GM21367 (cell line): ENCODE data around the gene NSL1.

Experiments
- ATAC-seq: cut with Tn5 transposase; IDR thresholded peaks from one replicate; pipeline ENCODE4 v1.9.1; 2021; ENCODE audit not compliant: unreplicated experiment

Gene NSL1

DNA sequence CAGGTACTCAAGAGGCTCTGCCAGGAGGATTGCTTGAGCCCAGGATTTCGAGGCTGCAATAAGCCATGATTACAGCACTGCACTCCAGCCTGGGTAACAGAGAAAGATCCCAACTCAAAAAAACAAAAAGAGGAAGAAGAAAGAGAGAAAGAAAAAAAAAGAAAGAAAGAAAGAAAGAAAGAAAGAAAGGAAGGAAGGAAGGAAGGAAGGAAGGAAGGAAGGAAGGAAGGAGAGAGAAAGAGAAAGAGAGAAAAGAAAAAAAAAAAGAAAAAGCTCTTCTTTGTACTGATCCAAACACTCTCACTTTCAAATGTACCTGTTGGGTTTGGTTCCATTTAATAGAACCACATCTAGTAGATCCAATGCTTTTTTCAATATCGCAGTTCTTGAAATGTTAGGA, 103.8 kb downstream of the NSL1 start:
- ATAC-seq, result no peak

DNA sequence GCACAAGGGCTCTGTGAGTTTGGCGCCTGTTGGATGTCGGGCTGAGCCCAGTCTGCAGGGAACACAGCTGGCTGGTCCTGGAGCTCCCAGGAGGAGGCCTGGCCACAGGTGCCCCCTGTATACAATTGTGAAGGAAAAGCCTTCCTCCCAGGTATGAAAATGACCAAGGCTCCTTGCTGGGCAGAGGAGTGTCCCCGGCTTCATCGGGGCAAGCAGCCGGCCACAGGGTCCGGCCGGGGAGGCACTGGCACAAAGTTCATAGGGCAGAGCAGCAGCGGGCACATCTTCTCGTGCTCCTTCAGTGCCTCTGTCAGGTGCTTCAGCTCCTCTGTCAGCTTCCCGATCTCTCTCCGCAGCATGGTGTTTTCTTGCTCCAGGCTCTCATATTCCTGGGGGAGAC, 105.0 kb downstream of the NSL1 start:
- no peak for ATAC-seq

DNA sequence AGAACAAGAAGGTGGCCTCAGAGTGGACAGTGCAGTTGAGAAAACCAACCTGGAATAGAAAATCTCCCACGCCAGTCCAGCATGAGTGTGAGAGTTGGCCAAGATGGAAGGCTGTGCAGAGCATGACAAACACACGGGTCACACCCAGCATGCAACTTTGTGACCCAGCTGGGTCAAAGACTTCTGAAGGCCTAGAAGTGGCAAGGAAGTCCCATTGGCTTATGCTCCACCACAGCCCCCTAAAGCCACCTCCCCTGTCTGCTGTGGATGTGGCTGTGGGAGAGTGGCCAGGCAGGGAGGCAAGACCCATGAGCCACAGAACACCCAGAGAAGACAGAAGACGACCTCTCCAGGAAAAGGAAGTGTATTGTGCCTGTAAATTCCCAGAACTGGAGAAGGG, 105.5 kb downstream of the NSL1 start:
- ATAC-seq, result no peak

DNA sequence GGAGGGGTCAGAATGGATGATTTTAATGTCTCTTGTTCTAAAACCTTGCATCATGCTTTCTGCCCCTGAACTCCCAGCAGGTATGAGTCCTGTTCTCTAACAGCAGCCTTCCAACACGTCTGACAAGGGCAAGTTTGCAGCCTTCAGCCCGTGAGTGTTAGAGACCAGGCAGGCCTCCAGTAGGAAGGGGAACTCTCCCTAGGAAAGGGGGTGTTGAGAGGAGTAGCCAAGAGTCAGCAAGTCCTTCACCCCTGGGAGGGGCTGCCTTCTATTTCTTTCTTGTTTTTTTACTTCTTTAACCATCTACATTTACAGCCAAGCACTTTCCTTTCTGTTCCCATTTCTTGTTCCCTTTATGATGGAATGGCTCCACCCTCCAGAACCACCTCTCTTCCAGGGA, 106.1 kb downstream of the NSL1 start:
- no peak for ATAC-seq

DNA sequence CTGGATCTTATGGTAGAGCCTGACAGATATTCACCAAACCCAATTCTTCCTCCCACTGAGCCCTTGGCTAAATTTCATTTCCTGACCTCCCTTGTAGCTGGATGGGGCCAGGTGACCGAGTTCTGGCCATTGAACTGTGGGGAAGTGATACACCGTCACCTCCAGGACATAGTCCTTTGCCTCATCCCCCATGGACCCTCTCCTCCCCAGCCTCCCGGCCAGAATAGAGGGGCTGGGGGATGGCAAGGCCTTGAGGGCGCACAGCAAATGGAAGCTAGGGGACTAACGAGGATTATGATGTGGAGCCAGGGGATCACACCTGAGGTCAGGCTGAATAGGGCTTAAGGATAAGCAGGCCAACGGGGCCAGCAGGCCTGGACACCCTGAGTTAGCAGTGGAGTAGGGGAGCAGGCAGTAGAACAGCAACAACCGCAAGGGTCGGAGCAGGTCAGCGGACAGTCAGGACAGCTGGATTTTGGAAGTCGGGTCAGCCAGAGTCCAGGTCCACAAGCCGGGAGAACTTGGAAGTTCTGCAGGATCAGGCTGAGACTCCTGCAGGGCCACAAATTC, 107.0 kb downstream of the NSL1 start:
- ATAC-seq, result no peak

DNA sequence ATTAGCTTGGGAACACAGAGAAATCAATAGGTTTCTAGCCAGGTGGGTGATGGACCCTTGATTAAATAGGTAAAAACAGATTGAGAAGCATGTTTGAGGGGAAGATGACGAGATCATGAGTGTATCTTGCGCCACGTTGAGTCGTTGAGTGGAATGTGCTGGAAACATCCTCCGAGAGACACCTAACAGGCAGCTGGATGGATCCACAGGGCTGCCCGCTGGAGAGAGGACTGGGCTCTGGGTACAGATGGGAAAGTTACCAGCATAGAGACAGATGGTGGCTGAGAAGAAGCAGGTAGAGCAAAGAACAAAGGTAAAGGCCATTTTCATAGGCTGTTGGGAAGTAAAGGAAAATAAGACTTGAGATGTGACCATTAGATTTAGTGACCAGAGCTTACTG, 107.5 kb downstream of the NSL1 start:
- no peak for ATAC-seq

DNA sequence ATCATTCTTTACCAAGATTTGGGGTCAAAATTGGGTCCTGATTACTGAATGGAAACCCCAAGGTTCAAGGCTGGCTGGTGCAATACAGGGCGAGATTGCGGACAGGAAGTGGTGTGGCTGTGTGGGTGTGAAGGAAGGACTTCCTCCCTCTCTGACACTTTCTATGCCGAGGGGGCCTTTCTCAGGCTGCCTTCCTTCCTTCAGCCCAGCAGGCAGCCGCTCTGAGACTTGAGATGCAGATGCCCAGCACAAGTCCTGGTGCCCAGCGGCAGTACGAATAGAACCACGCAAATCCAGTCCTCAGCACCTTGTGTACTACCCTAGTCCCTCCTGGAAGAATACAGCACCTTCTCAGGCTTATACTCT, 108.2 kb downstream of the NSL1 start:
- ATAC-seq, result peak; percentile 73

DNA sequence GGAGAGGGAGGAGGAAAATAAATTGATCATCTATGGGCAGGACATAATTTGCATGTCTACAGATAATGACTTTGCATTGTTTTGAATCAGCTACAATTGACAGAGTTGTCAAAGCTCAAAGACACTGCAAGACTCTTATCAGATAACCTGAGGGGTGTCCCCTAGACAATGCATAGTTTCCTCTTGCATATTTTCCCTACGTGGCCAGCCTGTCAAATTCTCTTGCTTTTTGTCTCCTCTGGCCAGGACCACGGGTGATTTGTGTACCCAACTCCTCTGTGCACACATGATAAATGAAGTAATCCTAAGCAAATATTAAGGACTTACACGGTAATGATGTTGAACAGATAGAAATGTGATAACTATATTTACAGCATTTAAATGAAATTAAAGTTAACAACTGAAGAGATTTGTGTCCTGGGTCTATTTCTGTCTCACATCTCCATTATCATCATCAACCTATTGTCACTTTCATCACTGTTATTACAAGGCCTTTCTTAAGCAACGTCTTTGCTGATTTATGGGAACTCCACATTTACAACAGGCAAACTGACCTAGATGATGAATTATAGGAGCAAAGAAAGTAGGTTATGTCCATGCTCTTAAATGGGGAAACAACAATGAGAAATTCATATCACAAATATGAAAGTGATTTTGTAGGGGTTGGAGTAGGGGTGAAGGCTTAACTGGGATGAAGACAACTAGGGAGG, 110.7 kb downstream of the NSL1 start:
- no peak for ATAC-seq

DNA sequence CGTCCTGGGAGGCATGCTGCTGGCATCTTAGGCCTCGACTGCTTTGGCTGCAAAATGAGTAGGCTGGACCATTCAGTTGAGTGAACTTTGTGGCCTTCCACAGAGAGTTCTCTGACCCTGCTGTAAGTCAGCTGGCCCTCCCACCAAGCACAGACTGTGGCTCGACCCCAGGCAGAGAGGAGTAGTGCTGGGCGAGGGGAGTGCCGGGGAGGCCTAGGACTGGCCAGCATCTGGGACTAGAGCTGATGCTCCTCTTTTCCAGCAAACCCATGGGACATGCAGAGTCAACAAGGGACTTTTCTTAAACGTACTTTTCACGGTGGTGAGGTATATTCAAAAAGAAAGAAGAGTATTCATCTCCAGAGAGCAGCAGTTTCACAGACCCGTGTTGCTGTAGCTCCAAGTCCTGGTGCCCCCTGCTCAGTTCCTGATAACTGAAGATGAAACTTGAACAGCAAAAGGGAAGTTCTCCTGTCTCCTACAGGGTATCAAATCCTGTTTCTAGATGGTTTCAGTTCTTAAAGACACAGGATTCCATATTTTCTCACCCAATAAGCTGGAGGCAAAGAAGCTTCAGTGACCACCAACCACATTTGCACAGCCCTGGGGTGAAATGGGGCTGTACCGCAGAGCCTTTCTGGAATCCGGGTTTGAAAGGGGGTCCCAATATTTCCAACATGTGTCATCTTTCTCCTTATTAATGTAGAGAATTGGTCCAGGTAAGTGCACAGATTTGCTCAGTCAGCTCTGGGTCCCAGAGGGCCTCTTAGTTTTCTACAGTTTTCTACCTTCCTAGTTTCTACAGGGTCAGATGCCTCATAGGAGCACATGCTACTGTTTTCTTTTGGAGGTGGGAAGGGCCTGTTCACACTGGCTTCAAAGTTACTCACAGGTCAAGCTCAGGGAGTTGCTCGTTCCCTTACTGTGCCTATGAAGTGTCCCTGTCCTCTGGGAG, 112.8 kb downstream of the NSL1 start:
- ATAC-seq, result peak; percentile 56

DNA sequence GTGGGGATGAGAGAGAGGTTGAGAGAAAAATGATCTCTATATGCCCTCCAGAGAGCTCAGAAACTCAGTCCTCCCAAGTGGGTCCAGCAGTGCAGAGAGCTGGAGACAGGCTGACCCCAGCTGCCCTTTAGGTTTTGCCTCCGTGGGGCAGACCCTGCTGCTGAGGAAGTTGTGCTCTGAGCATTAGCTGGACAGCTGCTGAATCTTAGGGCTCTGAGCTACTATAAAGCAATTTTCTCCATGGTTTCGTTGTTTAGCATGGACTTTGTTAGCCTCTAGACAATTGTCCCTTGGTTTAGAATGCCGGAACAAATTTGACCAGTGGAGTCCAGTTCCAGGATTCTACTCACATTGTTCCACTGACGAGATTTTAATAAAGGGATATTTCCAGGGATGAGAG, 114.0 kb downstream of the NSL1 start:
- no peak for ATAC-seq

DNA sequence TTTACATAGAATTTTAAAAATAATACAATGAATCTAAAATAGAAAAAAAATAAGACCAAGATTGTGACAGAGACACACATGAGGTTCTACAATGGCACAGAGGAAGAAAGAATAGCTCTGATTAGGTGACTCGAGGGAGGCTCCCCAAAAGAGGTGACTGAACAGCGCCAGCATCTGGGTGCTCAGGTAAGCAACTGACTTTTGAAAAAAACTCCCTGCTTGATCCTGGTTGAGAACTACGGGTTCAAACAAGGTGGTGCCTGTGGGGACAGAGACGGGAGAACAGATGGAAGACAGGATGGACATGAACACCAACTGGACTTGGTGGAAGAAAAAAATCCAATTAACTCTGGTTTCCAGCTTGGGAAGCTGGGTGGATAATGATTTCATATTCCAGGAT, 114.4 kb downstream of the NSL1 start:
- no peak for ATAC-seq
